ENCODE data around the gene RUSC1.

DNA sequence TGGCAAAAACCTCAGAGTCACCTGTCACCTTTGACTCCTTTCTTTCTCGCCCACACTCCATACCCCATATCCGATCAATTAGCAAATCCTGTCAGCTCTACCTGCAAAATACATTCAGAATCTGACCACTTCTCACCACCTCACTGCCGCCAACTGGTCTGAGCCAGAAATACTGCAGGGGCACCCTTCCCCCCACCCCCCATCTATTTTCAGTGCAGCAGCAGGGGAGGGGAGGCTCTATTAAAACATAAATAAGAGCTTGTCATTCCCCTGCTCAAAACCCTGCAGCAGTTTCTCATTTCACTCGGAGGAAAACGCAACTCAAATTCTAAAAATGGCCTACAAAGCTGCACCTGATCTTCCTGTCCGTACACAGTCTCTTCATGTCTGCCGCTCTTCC, 23.3 kb upstream of the RUSC1 start:
- TF ChIP-seq, protein P1, sequence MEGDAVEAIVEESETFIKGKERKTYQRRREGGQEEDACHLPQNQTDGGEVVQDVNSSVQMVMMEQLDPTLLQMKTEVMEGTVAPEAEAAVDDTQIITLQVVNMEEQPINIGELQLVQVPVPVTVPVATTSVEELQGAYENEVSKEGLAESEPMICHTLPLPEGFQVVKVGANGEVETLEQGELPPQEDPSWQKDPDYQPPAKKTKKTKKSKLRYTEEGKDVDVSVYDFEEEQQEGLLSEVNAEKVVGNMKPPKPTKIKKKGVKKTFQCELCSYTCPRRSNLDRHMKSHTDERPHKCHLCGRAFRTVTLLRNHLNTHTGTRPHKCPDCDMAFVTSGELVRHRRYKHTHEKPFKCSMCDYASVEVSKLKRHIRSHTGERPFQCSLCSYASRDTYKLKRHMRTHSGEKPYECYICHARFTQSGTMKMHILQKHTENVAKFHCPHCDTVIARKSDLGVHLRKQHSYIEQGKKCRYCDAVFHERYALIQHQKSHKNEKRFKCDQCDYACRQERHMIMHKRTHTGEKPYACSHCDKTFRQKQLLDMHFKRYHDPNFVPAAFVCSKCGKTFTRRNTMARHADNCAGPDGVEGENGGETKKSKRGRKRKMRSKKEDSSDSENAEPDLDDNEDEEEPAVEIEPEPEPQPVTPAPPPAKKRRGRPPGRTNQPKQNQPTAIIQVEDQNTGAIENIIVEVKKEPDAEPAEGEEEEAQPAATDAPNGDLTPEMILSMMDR (IDR thresholded peaks at IDR 0.05) = no peak
- no peak for TF ChIP-seq EZH2 (IDR thresholded peaks at IDR 0.05; ENCODE audit: borderline replicate concordance, insufficient read depth, low read depth, low read length, poor library complexity, severe bottlenecking)
